NCI-H2107 (cell line): ENCODE measurements around the gene ZFP57.
"Not testable (repeated sequence)": the region's sequence is repeated elsewhere in the genome, so short reads cannot be mapped to it uniquely, and the experiment has no call there.

Experiments used
- DNase-seq: peaks from one replicate; lab custom pipeline; 2025; lab: John Stamatoyannopoulos, UW

Gene ZFP57

GRCh38 chr6:29696147-29697125 is 15.5 kb upstream of the ZFP57 start:
- no peak for DNase-seq

DNA sequence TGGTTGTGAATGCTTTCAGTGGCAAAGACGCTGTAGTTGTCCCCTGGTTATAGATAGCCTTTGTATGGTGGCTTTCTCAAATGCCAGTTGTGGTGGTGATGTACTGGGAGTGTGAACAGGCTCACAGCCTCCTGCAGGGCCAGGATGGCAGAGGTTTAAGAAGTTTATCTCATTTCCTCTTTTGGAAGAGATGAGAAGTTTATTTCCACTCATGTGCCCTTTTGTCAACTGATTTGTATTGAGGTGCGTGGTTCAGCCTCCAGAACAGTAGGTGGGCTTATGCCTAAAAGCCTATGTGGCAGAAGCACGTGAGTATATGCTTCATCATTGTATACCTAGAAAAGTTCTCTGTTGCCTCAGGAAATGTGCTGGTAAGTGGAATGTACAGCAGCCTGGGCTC is 13.7 kb upstream of the ZFP57 start:
- no peak for DNase-seq

DNA sequence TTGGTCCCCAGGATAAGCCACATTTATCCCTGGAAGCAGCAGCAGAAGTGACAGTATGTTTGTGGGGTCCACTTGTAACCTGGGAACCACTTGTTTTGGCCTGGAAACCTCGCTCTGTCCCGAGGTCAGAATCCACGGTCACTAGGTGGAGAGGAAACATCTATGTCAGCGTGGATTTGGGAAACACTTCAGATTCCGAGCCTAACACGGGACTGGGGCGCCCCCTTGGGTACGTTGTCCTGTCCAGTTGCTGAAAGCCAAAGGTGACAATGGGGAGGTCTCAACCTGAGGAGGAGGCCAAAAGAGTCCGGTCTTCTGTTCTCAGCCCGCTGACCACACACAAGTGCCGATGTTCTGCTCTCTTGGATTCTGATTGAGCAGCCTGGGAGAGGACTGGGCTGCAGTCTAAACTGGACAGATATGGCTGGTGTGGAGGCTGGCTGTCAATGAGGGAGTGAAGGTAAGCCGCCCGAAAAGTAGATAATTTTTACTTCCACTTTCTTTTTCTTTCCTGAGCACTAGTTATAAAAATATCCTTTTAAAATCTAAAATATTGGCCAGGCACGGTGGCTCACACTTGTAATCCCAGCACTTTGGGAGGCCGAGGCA is 4.9 kb upstream of the ZFP57 start:
- no peak for DNase-seq

- no peak for DNase-seq
These were observed 859 bp upstream of the ZFP57 start for GRCh38 chr6:29681811-29682210.

- no peak for DNase-seq
These were observed 536 bp downstream of the ZFP57 start for GRCh38 chr6:29680416-29680815.

GRCh38 chr6:29679962-29680361 is 990 bp downstream of the ZFP57 start:
- no peak for DNase-seq

DNA sequence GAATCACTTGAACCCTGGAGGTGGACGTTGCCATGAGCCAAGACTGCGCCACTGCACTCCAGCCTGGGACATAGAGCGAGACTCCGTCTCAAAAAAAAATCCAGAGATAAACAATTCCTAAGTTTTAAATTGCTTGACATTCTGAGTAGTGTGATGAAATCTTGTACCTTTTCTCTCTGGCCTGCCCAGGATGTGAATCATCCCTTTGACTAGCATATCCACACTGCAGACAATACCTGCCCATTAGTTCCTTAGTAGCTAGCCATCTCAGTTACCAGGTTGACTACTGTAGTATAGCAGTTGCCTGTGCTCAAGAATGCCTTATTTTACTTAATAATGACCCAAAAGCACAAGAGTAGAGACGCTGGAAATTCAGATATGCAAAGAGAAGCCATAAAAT is 2.8 kb downstream of the ZFP57 start:
- DNase-seq = no peak

DNA sequence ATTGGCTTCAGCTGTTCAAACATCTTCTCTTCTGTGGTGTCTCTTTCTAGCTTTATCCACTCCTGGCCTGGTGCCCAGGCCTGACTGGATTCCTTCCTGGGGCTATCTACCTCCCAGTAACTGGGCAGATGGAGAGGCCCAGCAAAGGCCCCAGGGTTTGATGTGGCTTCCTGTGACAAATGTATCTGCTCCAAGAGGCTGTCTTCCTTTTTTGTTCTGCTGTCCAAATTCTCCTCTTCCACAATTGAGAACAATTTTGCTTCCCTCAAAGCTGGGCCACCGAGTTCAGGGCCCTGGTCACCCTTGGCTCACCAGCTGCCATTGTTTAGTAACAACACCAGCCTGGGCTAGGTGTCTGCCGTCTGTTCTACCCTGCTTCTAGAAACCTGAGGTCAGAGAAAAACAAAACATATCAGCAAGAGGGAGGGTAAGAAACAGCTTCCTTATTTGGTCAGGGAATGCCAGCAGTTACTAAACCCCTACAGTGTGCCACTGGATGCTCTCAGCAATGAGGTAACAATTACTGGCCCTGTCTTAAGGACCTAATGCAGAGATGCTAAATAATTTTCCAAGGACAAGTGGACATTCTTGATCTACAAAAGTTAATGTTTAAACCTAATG is 3.9 kb downstream of the ZFP57 start:
- no peak for DNase-seq

GRCh38 chr6:29675561-29675960 is 5.4 kb downstream of the ZFP57 start:
- no peak for DNase-seq

GRCh38 chr6:29674008-29674407 is 6.9 kb downstream of the ZFP57 start:
- no peak for DNase-seq

GRCh38 chr6:29673161-29673560 is 7.8 kb downstream of the ZFP57 start:
- DNase-seq = no peak

DNA sequence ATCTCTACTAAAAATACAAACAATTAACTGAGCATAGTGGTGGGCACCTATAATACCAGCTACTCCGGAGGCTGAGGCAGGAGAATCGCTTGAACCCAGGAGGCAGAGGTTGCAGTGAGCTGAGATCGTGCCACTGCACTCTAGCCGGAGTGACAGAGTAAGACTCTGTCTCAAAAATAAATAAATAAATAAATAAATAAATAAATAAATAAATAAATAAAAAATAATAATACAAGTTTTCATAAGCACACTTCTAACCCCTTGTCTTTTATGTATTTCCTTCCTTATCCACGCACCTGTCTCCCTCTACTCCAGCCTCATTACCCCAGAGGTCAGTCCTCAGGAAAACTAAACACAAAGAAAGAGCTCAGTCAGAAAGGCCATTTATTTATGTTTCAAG is 8.8 kb downstream of the ZFP57 start:
- not testable (repeated sequence) for DNase-seq

DNA sequence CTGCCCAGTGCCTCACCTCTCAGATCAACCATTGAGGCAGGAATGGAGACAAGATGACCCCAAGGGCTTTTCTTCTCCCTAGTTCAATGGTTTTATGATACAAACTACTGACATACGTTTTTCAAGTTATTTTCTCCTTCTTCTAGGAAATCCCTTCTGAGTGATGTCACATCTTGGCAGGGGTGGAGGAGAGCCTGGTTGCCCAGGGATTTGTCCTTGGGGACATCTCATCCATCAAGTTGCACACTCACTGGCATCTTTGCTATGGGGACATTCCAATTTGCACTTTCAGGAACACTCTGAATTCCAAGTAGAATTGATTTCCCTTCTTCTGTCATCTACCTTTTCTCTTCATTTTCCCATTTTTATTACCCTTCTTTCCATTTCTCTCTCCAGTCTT is 9.9 kb downstream of the ZFP57 start:
- no peak for DNase-seq

GRCh38 chr6:29667158-29667557 is 13.8 kb downstream of the ZFP57 start:
- no peak for DNase-seq

- DNase-seq = no peak
These were observed 14.2 kb downstream of the ZFP57 start for GRCh38 chr6:29666826-29667130.

- DNase-seq = no peak
These were observed 14.8 kb downstream of the ZFP57 start for GRCh38 chr6:29665942-29666825.

DNA sequence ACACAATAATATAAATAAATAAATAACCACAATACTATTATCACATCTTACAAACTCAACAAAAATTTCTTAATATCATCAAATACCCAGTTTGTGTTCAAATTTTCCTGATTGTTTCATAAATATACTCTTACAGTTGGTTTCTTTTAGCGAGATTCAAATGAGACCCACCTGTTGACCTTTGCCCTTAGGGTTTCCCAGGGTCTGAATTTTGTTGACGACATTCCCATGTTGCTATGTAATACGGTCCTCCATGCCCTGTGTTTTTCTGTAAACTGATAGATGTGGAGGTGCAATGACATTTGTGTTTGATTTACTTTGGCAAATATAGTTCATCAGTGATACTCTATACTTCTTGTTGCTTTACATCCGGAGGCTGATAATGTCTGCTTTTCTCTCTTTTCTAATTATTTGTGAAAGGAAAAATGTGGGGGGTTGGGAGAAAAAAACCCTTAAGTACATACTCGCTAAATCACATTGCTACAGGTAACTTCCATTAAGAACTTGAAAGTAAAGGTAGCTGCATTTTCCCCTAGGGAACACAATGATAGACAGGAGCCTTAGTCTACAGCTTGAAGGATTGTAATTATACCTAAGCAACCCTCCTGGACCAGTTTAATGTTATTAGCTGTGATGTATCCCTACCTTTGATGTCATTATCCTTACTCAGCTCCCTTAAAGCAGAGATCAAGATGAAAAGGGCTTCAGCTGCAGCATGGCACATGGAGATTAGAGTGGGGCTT is 17.5 kb downstream of the ZFP57 start:
- no peak for DNase-seq

DNA sequence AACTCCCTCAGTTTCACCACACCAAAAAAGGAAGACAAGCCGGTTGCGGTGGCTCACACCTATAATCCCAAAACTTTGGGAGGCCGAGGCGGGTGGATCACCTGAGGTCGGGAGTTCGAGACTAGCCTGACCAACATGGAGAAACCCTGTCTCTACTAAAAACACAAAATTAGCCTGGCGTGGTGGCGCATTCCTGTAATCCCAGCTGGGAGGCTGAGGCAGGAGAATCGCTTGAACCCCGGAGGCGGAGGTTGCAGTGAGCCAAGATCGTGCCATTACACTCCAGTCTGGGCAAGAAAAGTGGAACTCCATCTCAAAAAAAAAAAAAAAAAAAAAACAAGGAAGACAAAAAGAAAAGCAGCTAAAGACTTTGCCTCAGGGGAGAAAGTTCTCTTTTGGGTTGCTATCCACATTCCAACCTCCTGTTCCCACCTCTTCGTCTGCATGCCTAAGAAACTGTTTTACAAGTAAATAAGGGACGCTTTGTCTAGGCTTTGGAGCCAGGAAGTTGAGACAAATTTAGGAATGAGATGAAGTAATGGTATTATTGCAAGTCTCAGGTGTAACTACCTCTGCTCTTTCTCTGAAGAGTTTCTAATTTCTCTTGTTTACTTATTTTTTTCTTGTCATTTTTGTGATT is 19.3 kb downstream of the ZFP57 start:
- not testable (repeated sequence) for DNase-seq

GRCh38 chr6:29661071-29661470 is 19.9 kb downstream of the ZFP57 start:
- no peak for DNase-seq

DNA sequence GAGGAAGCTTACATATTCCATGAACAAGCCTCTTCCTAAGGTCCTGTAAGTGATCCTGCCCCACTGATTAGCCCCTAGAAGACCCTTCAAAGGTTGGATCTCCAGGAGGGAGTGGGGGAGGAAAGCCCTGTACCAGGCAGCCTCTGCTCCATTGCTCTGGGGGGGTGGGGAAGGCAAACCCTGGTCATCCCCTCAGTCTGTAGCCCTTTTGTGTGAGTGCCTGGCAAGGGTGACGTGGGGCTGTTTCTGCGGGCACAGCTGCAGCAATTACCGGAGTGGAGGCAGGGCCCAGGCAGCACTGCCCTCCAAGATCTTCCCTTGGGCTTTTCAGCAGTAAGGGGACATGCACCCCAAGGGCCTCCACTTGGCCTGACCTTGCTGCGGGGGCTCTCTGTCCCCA is 24.2 kb downstream of the ZFP57 start, which contains the start of gene MOG:
MOG (plus strand) TSS at position 295 of the 400 bp plus-strand sequence. CDS start 118 bp downstream, outside the sequence.
- no peak for DNase-seq

GRCh38 chr6:29656157-29656556 is 24.8 kb downstream of the ZFP57 start:
- no peak for DNase-seq
